ENCODE data around the gene ZNF85.
"Not testable (repeated sequence)": the region's sequence is repeated elsewhere in the genome, so short reads cannot be mapped to it uniquely, and the experiment has no call there.

Gene ZNF85

DNA sequence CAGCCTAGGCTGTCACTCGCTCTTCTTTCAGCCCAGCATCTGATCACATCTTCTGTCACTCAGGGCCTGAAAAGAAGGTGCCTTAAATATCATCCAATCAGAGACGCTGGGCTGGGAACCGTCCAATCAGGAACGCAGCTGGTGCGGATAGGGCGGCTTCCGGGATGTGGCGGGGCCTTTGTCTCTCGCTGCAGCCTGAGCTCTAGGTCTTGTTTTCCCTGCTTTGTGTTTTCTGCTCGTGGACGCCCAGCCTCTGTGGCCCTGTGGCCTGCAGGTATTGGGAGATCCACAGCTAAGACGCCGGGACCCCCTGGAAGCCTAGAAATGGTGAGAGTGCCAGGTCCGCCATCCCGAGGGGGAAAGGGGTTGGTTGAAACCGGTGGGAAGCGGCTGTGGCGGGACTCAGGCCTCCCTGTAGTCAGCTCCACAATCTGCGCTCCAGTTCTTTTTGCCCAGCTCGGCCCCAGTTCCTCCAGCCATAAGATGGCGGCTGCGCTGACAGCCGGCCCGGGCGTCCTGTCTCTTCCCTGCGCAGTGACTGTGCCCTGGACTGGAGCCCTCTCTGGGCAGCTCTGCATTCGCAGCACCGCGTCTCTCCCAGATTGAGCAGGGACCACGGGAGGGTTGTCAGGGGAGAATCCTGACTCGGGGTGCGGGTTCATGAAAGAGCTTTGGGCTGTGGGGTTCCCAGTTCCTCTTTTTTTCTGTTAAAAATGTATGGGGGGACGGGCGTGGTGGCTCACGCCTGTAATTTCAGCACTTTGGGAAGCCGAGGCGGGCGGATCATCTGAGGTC lies at the start of gene ZNF85:
Gene ZNF85, plus strand, starts transcription at position 175 of the 795 bp plus-strand sequence. Its CDS starts 150 bp downstream, at position 325.
- DNase-seq (ENCODE audit: low read depth in 3 of 3) = peak; percentile 57 to 79 (median 77)

DNA sequence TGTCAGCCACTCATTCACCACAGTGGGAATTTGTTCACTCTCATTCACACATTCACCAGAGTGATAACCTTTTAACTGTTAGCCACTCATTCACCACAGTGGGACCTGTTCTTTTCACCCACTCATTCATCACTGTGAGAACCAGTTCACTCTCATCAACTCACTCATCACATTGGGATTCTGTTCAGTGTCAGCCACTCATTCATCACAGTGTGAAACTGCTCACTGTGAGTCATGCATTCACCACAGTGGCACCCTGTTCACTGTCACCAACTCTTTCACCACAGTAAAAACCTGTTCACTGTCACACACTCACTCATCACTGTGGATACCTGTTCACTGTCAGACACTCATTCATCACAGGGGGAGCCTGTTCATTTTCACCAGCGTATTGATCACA lies 43.5 kb upstream of the ZNF85 start:
- DNase-seq (ENCODE audit: low read depth in 3 of 3) = no peak

DNA sequence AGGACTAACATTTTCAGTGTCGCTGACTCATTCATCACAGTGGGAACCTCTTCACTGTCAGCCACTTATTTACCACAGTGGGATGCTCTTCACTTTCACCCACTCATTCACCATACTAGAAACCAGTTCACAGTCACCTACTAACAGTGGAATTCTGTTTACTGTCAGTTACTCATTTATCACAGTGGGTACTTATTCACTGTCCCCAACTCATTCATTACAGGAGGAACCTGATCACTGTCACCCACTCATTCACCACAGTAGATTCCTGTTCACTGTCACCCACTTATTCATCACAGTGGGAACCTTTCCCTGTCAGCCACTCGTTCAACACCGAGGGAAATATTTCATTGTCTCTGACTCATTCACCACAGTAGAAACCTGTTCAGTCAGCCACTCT lies 10.1 kb upstream of the ZNF85 start:
- no peak for DNase-seq (ENCODE audit: low read depth in 3 of 3)

DNA sequence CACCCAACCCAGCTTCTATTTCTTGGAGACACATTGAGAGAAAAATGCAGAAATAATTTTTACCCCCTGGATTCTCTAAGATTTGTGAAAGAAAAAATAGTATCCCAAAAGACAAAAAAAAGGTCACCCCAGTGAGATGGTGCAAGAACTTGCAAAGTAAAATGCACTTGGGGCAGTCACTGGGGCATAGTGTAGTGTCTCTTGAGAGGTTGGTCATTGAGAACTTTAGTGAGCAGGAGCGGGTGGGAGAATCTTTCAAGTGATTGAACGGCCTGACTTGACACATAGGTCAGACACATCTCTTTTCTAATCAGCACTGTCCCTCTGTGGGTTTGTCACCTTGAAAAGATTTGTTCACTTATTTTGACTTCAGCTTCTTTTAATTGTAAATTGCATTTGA lies 2.4 kb downstream of the ZNF85 start:
- no peak for DNase-seq (ENCODE audit: low read depth in 3 of 3)

DNA sequence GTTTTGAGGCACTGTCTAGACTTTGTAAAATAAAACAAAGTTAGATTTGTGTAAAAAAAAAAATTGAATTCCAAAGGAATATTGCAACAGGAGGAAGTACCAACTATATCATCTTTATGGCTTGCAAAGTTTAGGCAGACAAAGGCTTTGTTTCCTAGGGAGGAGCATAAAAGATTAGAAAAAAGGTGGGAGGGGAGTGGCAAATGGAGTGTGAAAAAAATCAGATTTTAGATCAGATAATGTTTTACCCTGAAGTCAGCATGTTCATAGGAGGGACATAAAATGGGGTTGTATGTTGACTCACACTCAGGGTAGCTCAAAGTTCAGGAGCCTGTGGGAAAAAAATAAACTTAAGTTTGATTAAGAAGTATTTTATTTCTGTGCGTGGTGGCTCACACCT lies 3.7 kb downstream of the ZNF85 start:
- no peak for DNase-seq (ENCODE audit: low read depth in 3 of 3)

DNA sequence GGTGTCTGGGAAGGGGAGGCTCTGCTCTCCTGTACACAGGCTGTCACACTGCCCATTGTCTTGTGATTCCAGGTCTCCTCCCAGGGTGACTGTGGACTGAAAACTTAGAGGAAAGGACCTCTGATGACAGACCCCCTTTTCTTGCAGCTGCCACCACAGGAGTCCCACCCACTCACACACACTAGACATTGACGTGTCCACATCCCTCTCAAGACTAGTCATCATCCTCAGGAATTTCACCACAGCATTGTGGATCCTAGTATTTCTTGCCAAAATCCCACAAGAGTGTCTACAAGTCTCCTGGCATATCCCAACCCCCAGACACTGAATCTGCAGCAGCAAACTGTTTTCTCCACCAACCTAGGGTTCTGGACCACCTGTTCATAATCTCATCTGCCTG lies 5.3 kb downstream of the ZNF85 start:
- DNase-seq (ENCODE audit: low read depth in 3 of 3) = no peak

DNA sequence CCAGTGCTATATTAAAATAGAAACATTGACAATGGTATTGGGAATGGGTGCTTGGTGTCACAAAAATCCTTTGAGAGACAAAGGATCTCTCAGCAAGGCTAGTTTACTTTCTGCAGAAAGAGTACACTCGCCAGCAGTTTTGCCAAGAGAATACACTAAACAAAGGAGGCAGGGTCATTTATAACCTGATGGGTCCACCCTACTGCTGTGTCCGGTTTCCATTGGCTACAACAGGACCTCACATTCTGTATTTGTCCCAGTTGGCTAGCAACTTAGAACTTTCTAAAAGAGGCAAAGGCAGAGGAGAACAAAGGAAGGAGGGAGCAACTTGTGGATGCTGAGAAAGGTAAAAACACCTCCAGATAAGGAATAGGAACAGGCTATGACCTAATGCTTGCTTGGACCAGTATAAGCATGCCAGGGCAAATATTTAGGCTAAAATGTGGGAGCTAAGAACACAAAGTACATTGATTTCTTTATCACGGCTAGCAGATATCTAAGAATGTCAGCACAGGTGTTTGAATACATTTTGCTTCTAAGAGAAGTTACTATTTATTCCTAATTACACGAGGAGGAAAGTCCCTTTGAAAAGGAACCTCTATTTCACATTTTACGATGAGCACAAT lies 13.4 kb downstream of the ZNF85 start:
- DNase-seq (ENCODE audit: low read depth in 3 of 3) = not testable (repeated sequence)

DNA sequence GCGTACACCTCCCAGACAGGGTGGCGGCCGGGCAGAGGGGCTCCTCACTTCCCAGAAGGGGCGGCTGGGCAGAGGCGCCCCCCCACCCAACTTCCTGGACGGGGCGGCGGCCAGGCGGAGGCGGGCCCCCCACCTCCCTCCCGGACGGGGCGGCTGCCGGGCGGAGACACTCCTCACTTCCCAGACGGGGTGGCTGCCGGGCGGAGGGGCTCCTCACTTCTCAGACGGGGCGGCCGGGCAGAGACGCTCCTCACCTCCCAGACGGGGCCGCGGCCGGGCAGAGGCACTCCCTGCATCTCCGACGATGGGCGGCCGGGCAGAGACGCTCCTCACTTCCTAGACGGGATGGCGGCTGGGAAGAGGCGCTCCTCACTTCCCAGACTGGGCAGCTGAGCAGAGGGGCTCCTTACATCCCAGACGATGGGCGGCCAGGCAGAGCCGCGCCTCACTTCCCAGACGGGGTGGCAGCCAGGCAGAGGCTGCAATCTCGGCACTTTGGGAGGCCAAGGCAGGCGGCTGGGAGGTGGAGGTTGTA lies 29.6 kb downstream of the ZNF85 start:
- DNase-seq (ENCODE audit: low read depth in 3 of 3) = not testable (repeated sequence)

DNA sequence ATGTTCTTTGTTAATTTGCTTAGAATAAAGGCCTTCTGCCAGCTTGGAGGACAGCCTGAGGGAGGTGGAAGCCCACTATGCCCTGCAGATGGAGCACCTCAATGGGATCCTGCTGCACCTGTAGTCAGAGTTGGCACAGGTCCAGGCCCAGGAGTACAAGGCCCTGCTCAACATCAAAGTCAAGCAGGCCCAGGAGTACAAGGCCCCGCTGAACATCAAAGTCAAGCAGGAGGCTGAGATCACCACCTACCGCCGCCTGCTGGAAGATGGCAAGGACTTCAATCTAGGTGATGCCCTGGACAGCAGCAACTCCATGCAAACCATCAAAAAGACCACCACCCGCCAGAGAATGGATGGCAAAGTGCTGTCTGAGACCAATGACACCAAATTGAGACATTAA lies 41.7 kb downstream of the ZNF85 start:
- DNase-seq (ENCODE audit: low read depth in 3 of 3) = no peak

DNA sequence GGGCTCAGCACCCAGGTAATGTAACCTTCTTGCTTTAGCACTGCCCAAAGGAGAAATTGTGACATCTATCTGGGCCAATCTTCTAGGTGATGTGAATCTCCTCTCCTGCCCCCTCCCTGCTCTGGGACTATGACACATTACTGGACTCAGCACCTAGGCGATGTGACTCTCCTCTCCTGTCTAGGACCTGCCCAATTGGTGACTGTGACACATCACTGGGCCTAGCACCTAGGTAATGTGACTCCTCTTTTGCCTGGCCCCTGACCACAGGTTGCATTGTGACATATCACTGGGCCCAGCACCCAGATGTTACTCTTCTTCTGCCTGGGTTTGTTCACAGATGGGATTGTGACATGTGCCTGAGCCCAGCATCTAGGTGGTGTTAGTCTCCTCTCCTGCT lies 45.0 kb downstream of the ZNF85 start:
- DNase-seq (ENCODE audit: low read depth in 3 of 3) = no peak

DNA sequence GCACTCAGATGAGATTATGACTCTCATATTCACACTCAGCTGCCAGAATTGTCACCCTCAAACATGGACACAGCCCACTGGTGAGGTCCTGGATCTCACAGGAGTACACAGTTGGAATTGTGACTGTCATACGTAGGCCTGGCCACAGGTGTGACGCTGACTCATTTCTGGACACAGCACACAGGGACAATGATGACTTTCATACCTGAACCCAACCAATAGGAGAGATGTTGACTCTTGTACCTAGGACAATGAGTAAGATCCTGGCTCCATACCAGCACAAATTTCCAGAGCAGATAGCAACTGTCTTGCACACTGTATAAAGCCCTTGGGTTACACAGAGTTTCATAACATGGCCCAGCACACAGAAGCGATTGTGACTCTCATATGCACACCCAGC lies 46.4 kb downstream of the ZNF85 start:
- no peak for DNase-seq (ENCODE audit: low read depth in 3 of 3)

DNA sequence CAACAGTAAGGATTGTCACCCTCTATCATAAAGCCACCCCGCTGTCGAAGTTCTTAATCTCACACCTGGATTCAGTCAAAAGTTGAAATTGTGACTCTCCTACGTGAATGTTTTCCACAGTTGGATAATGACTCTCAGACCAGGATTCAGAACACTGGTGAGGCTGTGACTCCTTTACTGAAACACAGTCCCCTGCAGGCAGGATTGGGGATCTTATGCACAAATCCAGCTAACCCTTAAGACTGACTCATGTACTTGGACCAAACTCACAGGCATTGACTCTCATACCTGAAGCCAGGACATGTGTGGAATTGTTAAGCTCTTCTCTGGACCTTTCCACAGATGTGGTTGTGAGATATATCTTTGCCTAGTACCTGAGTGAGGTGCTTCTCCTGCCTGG lies 46.8 kb downstream of the ZNF85 start:
- no peak for DNase-seq (ENCODE audit: low read depth in 3 of 3)

DNA sequence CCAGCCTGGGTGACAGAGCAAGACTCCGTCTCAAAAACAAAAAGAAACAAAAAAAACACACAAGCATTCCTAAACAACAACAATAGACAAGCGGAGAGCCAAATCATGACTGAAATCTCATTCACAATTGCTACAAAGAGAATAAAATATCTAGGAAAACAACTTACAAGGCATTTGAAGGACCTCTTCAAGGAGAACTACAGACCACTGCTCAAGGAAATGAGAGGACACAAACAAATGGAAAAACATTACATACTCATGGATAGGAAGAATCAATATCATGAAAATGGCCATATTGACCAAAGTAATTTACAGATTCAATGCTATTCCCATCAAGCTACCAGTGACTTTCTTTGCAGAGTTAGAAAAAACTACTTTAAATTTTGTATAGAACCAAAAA lies 69.7 kb downstream of the ZNF85 start:
- DNase-seq (ENCODE audit: low read depth in 3 of 3) = not testable (repeated sequence)

DNA sequence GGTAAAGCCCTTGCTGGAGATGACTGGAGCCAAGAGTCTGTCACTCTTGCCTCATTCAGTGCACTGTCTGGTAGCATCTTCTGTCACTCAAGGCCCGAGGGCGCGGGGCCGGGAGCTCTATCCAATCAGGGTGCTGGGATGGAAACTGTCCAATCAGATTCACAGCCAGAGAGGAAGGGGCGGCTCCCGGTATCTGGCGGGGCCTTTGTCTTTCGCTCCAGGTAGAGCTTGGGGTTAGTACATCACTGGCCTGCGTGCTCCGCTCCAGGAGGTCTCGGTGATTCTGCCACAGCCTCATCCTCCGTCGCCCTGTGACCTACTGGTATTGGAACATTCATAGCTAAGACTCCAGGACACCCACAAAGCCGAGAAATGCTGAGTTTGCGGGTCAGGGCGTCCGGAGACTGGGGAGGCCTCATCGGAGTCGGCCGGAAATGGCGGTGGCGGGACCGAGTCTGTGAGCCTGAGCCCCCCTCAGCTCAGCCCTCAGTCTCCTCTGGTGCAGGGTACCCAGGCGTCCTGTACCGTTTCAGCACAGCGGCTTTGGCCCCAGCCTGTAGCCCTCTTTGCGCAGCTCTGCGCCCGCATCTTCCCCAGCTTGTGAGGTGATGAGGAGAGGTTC lies 76.8 kb downstream of the ZNF85 start:
- DNase-seq (ENCODE audit: low read depth in 3 of 3) = peak; percentile 67 to 75 (median 73)

Measured in stimulated activated CD4-positive, alpha-beta T cell treated with anti-CD3 and anti-CD28 coated beads, TNF-alpha, amount 100 ng/mL, for 4 hours (primary cell).